Activated CD4-positive, alpha-beta T cell treated with anti-CD3 and anti-CD28 coated beads, Interleukin-2, amount 50 U/mL, for 16 hours (primary cell): Measurements from ENCODE around the gene ASMTL.
"Not testable (repeated sequence)": the region's sequence is repeated elsewhere in the genome, so short reads cannot be mapped to it uniquely, and the experiment has no call there.

Experiments used
- DNase-seq: peaks from one replicate; pipeline ENCODE4 v3.0.0-alpha.2; 2020

Gene ASMTL, protein sequence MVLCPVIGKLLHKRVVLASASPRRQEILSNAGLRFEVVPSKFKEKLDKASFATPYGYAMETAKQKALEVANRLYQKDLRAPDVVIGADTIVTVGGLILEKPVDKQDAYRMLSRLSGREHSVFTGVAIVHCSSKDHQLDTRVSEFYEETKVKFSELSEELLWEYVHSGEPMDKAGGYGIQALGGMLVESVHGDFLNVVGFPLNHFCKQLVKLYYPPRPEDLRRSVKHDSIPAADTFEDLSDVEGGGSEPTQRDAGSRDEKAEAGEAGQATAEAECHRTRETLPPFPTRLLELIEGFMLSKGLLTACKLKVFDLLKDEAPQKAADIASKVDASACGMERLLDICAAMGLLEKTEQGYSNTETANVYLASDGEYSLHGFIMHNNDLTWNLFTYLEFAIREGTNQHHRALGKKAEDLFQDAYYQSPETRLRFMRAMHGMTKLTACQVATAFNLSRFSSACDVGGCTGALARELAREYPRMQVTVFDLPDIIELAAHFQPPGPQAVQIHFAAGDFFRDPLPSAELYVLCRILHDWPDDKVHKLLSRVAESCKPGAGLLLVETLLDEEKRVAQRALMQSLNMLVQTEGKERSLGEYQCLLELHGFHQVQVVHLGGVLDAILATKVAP

DNA sequence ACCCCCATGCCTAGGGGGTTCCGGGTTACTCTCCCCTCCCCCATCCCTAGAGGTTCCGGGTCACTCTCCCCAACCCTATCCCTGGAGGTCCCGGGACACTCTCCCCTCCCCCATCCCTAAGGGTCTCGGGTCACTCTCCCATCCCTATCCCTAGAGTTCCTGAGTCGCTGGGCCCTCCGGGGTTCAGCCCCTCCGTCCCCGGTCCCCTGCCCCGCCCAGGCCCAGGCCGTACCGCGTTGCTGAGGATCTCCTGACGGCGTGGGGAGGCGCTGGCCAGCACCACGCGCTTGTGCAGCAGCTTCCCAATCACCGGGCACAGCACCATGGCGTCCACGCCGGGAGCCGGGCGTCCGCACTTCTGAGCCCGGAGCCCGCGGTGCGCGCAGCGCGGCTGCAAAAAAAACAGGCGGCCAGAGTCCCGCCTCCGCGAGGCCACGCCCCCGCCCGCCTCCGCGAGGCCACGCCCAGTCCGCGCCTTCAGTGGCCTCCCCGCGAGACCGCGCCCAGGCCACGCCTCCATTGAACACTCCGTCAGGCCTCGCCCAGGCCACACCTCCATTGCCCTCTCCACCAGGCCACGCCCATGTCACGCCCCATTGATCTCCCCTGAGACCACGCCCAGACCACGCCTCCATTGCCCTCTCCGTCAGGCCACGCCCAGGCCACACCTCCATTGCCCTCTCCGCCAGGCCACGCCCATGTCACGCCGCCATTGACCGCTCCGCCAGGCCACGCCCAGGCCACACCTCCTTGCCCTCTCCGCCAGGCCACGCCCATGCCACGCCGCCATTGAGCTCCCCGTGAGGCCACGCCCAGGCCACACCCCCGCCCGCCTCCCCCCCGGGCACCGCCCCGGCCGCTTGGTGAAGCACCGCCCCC lies at the start of gene ASMTL:
Gene ASMTL, minus strand, starts transcription at position 394 of the 879 bp plus-strand sequence. Its CDS starts 69 bp downstream, at position 325.
- peak; percentile 100 for DNase-seq

DNA sequence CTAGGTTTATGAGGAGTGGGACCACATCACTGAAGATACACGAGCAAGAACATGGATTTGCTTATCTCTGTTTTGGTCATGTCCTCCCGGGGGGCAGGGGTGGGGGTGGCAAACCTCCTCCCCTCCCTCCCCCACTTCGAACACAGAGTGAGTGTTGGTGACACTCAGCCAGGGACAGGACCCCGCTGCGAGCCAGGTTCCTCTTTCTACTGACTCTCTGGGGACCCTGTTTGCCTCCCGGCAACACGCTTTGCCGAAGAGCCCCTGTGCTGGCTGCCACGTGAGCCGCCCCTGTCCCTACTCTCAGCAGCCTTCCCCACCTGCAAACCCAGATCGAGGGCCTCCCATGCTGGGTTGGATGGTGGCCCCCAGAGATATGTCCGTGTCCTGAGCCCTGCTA lies 49.5 kb upstream of the ASMTL start:
- no peak for DNase-seq

DNA sequence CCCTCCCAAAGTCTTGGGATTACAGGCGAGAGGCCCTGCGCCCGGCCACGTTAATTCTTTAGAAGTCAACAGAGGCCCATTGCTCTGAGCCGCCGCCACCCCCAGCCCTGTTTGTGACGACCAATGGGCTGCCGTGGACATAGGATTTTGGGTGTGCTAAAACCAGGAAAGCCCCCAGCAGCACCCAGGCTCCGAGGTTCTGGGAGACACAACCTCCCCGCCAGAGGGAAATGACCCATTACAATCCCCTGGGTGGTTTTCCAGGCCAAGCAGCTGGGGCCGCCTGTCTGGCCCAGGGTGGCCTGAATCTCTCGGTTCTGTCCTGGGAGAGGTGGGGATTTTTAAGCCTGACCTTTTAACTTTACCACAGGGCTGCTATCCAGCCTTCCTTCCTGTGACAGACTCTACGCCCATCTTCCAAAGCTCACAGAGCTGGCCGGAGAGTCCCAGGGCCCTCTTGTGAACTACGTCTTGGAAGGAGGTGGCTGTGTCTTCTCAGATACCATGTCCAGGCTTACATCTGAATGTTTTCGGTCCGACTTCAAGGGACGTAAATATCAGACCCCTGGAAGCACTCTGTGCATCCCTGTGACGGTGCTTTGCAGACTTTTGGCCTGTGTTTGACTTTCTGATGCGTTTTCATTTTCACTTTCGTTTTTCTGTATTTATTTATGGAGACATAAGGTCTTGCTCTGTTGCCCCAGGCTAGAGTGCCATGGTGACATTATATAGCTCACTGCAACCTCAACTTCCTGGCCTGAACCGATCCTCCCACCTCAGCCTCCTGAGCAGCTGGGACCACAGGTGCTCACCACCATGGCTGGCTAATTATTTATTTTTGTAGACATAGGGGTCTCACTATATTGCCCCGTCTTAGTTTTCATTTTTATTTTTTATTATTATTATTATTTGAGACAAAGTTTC lies 48.3 kb upstream of the ASMTL start:
- peak; percentile 48 for DNase-seq

DNA sequence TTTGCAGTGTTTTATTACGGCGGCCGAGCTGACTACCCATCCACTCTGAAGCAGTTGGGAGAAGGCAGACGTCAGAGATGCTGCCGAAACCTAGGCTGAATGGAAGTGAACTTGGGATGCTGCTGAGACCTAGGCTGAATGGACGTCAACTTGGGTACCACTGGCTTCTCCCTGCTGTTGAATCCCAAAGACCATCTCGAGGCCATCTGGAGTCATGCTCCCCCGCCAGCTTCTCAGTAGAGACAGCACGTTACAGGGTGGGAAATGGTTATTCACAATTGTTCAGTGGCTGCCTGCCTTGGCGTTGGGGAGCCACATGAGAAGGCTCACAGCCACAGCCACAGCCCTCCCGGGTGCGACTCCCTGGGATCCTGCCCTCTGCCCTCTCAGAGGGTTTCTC lies 43.4 kb upstream of the ASMTL start:
- DNase-seq = no peak

DNA sequence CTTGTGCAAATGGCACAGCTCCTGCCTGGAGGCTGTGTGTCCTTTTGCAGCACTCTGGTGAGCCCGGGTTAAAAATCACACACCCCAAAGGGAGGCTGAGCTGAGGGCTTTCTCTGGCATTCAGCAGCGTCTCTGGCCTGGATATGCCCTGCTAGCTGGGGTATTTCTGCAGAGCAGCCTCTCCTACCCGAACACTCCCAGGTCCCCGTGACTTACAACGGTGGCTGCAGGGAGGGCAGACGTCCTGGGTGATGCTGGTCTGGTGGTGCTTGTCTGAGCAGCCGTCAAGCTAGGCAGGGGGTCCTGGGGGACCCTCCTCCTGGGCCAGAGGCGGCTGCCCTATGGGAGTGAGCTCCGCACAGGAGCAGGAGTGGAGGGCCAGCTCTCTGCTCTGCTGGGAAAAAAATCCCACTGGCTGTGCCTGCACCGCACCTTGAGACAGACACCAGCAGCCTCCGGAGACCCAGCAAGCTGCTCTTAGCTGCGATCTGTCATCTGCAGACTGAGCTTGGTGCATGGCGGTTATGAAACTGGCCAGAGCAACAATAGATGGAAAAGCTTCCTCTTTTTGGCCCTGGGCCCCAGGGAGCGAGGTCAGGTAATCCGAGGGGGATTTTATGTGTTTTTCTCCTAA lies 41.3 kb upstream of the ASMTL start:
- DNase-seq = no peak

DNA sequence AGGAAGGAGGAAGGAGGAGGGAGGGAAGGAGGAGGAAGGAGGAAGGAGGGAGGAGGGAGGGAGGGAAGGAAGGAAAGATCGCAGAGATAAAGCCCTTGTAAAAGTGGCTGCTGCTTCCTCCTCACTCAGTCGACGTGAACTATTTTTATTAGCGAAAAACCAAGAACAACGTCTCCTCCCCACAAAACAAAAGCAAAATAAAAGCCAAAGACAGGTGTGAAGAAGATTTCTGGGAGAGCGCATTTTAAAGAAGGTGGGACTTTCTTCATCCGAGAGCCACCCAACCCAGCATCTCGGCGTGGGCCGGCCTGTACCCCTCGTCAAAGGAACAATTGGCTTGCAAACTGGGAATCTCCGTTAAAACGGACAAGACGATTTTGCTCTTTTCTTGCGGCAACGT lies 40.7 kb upstream of the ASMTL start:
- no peak for DNase-seq

DNA sequence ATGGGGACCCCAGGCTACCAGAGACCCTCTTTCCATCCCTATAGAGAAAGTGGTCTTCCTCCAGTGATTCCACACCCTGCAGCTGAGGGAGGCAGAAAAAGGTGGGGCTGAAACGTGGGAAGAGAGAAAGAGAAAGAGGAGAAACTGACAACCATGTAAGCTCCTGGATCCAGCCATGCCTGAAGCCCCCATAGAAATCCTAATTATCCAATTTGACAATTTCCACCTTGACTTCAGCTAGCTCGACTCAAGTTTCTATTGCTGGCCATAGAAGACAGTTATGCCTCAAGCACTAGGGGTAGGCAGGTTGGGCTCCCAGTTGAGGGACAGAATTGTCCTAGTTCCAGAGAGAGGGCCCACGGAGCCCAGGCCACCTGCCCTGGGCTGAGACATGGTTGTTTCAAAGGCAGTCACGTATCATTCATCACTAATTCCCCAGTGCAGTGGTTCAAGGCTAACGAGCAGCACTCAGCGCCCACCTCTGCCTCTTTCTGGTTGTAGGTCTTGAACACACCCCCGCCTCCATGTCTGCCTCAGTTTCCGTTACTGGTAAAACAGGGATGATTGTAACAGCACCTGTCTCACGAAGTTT lies 39.8 kb upstream of the ASMTL start:
- no peak for DNase-seq

DNA sequence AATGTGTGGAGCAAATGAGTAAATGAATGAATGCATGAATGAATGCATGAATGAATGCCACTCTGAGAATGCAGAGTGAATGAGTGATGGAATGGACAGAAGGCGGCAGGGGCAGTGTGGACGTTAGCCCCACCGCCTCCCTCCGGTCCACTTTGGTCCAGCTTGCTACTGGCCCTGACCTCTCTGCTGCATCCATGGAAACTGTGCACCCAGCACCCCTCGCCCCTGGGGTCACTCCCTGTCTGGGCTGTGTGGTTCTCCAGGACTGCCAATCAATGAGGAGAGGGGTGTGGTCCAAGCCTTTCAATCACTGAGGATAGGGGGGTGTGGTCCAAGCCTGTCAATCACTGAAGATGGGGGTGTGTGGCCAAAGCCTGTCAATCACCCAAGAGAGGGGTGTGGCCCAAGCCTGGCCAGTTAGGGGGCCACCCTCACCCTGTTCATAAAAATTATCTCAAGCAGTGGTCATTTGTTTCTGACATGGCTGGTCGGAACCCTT lies 39.2 kb upstream of the ASMTL start:
- DNase-seq = peak; percentile 88

DNA sequence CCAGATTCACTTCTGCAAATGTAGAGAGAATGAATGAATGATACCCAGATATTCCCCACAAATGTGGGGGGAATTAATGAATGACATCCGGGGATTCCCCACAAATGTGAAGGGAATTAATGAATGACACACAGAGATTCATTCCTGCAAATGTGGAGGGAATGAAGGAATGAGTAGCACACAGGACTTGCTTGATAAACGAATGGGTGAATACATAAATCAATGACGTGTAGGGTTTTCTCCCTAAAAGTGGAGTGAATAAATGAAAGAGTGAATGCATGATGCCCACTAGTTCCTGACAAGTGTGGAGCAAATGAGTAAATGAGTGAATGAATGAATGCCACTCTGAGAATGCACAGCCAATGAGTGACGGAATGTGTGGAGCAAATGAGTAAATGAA lies 38.5 kb upstream of the ASMTL start:
- not testable (repeated sequence) for DNase-seq

DNA sequence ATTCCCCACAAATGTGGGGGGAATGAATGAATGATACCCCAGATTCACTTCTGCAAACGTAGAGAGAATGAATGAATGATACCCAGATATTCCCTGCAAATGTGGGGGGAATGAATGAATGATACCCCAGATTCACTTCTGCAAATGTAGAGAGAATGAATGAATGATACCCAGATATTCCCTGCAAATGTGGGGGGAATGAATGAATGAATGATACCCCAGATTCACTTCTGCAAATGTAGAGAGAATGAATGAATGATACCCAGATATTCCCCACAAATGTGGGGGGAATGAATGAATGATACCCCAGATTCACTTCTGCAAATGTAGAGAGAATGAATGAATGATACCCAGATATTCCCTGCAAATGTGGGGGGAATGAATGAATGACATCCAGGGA lies 38.0 kb upstream of the ASMTL start:
- not testable (repeated sequence) for DNase-seq

DNA sequence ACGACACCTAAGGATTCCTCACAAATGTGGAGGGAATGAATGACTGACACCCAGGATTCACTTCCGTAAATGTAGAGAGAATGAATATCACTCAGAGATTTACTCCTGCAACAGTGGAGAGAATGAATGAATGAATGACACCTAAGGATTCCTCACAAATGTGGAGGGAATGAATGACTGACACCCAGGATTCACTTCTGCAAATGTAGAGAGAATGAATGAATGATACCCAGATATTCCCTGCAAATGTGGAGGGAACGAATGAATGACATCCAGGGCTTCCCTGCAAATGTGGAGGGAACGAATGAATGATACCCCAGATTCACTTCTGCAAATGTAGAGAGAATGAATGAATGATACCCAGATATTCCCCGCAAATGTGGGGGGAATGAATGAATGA lies 36.6 kb upstream of the ASMTL start:
- not testable (repeated sequence) for DNase-seq

DNA sequence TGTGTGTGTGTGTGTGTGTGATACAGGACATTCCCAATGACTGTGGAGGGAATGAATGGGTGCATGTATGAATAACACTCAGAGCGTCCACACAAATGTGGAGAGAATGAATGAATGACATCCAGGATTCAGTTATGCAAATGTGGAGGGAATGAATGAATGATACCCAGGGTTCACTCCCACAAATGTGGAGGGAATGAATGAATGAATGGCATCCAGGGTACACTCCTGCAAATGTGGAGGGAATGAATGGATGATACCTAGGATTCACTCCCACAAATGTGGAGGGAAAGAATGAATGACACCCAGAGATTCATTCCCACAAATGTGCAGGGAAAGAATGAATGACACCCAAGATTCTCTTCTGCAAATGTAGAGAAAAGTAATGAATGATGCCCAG lies 36.0 kb upstream of the ASMTL start:
- no peak for DNase-seq

DNA sequence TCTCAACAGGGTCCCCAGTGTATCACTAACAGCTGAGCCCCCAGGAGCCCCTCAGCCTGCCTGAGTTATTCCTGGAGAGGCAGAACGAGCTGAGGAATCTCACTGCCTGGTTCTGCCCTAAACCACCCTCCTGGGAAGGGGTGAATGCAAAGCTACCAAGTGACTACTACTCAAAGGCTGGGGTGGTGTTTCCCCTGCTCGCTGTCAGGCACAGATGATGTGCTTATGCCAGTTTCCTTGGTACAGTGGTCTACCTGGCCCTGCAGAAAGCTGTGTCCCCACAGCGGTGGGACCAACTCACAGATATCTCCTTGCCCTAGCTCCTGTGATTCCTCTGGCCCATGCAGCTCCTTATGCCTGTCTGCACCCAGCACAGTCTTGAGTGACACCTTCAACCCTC lies 35.4 kb upstream of the ASMTL start:
- DNase-seq = no peak

DNA sequence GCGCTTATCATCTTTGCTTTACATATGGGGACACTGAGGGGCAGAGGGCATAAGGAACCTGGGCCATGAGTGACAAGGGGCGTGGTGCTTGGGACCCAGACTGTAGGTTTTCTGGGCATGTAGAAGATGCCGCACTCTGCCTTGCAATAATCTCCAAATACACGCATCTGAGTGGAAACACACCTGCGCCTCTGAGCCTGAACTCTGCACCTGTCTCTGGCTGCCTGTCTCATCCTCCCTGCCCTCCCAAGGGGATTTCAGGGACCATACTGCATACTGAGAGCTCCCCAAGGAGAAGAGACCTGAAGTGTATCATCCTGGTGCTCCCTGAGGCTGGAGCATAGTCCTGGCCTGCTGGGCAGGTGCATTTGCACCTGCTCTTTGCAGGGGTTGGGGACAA lies 34.7 kb upstream of the ASMTL start:
- DNase-seq = no peak

DNA sequence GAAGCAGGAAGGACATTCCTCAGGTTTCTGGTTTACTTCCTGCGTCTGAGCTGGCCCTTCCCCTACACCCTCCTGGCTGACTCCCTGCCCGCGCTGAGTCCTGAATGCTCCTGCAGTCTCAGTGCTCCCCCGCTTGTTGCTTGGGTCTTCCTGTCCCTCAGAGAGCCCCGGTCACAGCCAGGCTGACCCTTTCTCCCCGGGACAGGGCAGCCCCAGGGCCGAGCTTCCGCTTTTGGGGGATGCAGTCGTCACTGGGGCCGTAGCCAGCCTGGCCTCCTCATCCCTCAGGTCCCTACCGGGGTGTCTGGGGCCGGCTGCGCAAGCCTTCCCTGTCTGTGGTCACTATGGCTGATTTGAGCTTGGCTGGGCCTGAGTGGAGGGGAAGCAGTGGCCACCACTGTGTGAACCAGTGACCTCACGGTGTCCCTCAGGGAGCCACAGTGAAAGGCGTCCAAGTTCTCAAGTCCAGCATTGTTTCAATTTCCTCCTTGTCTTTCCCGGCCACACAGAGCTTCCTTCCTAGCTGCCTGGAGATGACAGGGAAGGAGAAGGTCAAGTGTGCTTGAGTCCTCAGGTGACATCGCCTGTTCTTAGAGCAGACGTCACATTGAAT lies 34.1 kb upstream of the ASMTL start:
- no peak for DNase-seq

DNA sequence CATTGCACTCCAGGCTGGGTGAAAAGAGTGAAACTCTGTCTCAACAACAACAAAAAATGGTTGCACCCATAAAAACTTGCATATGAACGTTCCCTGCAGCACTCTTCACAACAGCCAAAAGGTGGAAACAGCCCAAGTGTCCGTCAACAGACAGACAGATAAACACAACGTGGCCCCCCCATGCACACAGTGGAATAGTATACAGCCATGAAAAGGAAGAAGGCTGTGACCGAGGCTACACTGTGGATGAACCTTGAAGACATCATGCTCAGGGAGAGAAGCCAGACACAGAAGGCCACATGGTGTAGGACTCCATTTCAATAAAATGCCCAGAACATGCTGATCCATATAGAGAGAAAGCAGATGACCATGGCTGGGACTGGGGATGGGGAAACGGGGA lies 33.5 kb upstream of the ASMTL start:
- no peak for DNase-seq

DNA sequence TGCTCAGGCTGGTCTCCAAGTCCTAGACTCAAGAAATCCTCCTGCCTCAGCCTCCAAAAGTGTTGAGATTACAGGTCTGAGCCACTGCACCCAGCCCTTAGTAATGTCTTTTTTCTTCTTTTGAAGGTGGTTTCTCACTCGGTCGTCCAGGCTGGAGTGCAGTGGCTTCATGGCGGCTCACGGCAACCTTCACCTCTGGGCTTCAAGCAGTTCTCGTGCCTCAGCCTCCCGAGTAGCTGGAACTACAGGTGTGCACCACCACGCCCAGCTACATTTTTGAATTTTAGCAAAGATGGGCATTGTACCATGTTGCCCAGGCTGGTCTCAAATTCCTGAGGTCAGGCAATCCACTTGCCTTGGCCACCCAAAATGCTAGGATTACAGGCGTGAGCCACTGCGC lies 32.3 kb upstream of the ASMTL start:
- no peak for DNase-seq

DNA sequence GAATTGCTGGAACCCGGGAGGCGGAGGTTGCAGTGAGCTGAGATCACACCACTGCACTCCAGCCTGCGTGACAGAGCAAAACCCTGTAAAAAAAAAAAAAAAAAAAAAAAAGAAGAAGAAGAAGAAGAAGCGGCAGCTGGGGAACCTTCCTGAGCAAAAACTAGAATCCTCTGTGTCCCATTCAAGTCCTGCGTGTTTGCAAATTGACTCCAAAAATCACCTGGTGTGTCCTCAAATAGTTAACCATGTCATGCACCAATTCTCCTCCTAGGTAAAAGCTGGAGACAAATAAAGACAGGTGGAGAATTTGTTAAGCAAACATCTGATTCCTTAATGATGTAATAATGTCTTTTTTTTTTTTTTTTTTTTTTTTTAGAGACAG lies 31.9 kb upstream of the ASMTL start:
- no peak for DNase-seq

DNA sequence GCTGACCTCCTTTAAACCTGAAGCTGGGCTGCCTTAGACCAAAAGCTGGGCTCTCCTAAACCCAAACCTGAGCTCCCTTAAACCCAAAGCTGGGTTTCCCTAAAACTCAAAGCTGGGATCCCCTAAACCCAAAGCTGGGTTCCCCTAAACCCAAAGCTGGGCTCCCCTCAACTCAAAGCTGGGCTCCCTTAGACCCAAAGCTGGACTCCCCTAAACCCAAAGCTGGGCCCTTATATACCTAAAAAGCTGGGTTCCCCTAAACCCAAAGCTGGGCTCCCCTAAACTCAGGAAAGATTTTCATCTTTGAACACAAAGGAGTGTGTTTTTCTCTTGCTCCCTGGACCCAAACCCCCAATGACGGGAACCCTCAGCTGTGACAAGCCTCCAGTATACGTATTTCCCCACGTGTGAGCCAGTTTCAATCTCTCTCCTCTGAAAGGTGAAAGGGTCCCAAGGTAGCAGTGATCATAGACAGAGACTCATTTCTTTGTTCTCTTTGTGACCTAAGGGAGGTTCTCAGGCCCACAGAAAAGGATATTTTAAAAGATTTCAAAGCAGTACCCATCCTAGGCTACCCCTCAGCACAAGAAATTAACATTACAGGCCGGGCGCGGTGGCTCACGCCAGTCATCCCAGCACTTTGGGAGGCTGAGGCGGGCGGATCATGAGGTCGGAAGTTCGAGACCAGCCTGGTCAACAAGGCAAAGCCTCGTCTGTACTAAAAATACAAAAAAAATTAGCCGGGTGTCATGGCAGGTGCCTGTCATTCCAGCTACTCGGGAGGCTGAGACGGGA lies 31.3 kb upstream of the ASMTL start:
- DNase-seq = no peak

DNA sequence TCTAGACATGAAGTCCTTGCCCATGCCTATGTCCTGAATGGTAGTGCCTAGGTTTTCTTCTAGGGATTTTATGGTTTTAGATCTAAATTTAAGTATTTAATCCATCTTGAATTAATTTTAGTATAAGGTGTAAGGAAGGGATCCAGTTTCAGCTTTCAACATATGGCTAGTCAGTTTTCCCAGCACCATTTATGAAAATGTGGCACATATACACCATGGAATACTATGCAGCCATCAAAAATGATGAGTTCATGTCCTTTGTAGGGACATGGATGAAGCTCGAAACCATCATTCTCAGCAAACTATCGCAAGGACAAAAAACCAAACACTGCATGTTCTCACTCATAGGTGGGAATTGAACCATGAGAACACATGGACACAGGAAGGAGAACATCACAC lies 29.8 kb upstream of the ASMTL start:
- DNase-seq = not testable (repeated sequence)
